ENCODE measurements around the gene DHCR24. TPM values are rescaled to one million over a fixed set of nuclear protein-coding genes. Genes with fewer than 3 reads are reported as not detected.

Gene DHCR24
- total and polyA plus RNA-seq, 2 of the 13 experiments (the other 11 are each of a cell fraction or from before 2014, with no cell fraction given): 374 to 448 TPM

DNA sequence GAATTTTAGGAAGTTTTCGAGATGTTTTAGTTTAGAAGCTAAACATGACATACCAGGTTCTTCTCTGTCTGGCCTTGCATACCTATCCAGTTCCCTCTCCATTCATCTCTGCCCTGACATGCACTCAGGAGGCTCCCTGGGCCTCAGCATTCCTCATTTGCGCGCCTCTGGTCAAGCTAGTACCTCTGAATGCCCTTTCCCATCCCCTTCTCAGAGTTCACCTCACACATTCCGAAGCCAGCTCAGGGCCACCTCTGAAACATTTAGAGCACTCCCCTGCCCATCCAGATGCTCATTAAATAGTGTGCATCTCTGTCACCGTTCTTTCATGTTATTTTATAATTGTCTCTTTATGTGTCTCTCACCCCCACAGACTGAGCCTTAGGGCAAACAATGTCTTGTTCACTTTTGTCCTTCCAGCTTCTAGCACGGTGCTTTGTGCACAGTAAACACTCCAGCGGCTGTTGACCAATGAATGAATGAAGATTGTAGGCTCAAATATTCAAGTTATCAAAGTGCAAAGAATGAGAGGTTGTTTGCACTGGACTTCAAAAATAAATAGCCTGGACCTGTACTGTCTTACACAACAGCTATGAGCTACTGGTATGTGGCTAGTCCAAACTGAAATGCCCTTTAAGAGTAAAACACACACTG lies 1.2 kb upstream of the DHCR24 start (continued):
- TF ChIP-seq, protein P1, sequence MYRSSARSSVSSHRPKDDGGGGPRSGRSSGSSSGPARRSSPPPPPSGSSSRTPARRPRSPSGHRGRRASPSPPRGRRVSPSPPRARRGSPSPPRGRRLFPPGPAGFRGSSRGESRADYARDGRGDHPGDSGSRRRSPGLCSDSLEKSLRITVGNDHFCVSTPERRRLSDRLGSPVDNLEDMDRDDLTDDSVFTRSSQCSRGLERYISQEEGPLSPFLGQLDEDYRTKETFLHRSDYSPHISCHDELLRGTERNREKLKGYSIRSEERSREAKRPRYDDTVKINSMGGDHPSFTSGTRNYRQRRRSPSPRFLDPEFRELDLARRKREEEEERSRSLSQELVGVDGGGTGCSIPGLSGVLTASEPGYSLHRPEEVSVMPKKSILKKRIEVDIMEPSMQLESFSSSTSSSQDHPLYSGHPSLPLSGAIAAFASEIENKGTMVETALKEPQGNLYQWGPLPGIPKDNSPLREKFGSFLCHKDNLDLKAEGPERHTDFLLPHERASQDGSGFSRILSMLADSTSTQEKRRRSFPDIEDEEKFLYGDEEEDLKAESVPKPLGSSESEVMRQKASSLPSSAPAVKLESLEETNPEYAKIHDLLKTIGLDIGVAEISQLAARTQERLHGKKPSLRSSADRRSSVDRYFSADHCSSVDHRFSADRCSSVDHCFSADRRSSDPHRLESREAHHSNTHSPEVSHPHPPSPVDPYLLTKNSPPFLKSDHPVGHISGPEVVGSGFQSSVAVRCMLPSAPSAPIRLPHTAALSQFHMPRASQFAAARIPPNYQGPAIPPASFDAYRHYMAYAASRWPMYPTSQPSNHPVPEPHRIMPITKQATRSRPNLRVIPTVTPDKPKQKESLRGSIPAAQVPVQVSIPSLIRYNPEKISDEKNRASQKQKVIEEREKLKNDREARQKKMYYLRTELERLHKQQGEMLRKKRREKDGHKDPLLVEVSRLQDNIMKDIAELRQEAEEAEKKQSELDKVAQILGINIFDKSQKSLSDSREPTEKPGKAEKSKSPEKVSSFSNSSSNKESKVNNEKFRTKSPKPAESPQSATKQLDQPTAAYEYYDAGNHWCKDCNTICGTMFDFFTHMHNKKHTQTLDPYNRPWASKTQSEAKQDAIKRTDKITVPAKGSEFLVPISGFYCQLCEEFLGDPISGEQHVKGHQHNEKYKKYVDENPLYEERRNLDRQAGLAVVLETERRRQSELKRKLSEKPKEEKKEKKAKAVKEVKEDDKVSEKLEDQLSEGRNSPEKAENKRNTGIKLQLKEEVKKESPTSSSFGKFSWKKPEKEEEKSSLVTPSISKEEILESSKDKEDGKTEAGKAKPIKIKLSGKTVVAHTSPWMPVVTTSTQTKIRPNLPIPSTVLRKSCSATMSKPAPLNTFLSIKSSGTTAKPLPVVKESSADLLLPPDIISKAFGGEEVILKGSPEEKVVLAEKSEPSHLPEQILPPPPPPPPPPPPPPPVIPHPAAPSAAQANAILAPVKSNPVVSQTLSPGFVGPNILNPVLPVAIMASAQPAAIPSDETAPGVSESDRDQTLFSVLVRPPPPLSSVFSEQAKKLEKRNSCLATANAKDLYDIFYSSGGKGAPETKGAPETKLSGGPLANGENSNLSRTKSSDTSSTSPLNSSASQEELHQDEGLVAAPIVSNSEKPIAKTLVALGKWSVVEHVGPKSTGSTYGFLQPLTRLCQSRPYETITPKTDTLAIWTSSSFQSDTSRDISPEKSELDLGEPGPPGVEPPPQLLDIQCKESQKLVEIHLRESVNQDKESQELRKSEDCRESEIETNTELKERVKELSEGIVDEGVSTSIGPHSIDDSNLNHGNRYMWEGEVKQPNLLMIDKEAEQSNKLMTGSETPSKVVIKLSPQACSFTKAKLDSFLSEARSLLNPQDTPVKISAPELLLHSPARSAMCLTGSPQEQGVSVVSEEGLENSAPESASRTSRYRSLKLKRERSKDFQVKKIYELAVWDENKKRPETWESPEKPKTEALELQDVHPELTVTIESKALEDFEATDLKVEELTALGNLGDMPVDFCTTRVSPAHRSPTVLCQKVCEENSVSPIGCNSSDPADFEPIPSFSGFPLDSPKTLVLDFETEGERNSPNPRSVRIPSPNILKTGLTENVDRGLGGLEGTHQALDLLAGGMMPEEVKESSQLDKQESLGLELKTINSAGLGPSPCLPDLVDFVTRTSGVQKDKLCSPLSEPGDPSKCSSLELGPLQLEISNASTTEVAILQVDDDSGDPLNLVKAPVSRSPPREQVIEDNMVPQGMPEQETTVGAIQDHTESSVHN (CRISPR knock-in tag; IDR thresholded peaks at IDR 0.05): no peak
- TF ChIP-seq ZNF746 (CRISPR knock-in tag; IDR thresholded peaks at IDR 0.05) (peak; percentile 79; the same call in 1 of the 2 replicates), ZNF441 (CRISPR knock-in tag; IDR thresholded peaks at IDR 0.05; ENCODE audit: borderline replicate concordance) (no peak), TSC22D2 (CRISPR knock-in tag; IDR thresholded peaks at IDR 0.05; ENCODE audit: borderline replicate concordance) (no peak), TBX3 (IDR thresholded peaks at IDR 0.05; ENCODE audit: borderline replicate concordance) (peak; percentile 98), ZNF572 (CRISPR knock-in tag; IDR thresholded peaks at IDR 0.05) (no peak), HNRNPLL (IDR thresholded peaks at IDR 0.05; ENCODE audit: low read depth, low read length, poor library complexity, severe bottlenecking) (no peak)
- TF ChIP-seq, protein P2, sequence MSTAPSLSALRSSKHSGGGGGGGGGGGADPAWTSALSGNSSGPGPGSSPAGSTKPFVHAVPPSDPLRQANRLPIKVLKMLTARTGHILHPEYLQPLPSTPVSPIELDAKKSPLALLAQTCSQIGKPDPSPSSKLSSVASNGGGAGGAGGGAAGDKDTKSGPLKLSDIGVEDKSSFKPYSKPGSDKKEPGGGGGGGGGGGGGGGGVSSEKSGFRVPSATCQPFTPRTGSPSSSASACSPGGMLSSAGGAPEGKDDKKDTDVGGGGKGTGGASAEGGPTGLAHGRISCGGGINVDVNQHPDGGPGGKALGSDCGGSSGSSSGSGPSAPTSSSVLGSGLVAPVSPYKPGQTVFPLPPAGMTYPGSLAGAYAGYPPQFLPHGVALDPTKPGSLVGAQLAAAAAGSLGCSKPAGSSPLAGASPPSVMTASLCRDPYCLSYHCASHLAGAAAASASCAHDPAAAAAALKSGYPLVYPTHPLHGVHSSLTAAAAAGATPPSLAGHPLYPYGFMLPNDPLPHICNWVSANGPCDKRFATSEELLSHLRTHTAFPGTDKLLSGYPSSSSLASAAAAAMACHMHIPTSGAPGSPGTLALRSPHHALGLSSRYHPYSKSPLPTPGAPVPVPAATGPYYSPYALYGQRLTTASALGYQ (CRISPR knock-in tag; IDR thresholded peaks at IDR 0.05): peak; percentile 99
- TF ChIP-seq, protein P3, sequence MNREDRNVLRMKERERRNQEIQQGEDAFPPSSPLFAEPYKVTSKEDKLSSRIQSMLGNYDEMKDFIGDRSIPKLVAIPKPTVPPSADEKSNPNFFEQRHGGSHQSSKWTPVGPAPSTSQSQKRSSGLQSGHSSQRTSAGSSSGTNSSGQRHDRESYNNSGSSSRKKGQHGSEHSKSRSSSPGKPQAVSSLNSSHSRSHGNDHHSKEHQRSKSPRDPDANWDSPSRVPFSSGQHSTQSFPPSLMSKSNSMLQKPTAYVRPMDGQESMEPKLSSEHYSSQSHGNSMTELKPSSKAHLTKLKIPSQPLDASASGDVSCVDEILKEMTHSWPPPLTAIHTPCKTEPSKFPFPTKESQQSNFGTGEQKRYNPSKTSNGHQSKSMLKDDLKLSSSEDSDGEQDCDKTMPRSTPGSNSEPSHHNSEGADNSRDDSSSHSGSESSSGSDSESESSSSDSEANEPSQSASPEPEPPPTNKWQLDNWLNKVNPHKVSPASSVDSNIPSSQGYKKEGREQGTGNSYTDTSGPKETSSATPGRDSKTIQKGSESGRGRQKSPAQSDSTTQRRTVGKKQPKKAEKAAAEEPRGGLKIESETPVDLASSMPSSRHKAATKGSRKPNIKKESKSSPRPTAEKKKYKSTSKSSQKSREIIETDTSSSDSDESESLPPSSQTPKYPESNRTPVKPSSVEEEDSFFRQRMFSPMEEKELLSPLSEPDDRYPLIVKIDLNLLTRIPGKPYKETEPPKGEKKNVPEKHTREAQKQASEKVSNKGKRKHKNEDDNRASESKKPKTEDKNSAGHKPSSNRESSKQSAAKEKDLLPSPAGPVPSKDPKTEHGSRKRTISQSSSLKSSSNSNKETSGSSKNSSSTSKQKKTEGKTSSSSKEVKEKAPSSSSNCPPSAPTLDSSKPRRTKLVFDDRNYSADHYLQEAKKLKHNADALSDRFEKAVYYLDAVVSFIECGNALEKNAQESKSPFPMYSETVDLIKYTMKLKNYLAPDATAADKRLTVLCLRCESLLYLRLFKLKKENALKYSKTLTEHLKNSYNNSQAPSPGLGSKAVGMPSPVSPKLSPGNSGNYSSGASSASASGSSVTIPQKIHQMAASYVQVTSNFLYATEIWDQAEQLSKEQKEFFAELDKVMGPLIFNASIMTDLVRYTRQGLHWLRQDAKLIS (CRISPR knock-in tag; IDR thresholded peaks at IDR 0.05): no peak
- TF ChIP-seq, protein P4, sequence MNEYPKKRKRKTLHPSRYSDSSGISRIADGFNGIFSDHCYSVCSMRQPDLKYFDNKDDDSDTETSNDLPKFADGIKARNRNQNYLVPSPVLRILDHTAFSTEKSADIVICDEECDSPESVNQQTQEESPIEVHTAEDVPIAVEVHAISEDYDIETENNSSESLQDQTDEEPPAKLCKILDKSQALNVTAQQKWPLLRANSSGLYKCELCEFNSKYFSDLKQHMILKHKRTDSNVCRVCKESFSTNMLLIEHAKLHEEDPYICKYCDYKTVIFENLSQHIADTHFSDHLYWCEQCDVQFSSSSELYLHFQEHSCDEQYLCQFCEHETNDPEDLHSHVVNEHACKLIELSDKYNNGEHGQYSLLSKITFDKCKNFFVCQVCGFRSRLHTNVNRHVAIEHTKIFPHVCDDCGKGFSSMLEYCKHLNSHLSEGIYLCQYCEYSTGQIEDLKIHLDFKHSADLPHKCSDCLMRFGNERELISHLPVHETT (CRISPR knock-in tag; conservative IDR thresholded peaks at IDR 0.05): 0 out of 2 replicates have a peak, but pooled peaks have one; percentile 17
- TF ChIP-seq, protein P5, sequence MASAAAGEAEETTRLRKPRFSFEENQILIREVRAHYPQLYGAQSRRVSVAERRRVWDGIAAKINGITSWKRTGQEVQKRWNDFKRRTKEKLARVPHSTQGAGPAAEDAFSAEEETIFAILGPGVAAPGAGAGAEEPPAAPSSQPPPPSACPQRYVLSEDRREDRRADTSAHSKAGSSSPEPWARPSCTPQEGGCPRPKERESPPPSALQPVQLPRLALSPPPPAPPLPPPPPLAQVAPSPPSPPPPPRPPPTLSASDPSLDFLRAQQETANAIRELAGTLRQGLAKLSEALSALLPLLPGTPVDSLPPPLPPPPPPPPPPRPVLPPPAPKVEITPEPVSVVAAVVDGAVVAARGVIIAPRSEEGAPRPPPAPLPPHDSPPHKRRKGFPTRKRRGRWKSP (CRISPR knock-in tag; IDR thresholded peaks at IDR 0.05): peak; percentile 75

Measured in HepG2 (cell line).